Psoas muscle (tissue), 8 donors: ENCODE data around the gene A3GALT2. TPM values are rescaled to one million over a fixed set of nuclear protein-coding genes. Genes with fewer than 3 reads are reported as not detected.
A peak's percentile ranks its signal among the peaks of the same experiment; 100 is the strongest.

Source experiments
- ATAC-seq, 4 donors: fragments of 200-7000 bp; cut with Tn5 transposase; one replicate each; pipeline ENCODE4 v1.9.1; 2020; ENCODE audit warnings: moderate library complexity in 3 of 4, mild to moderate bottlenecking in 2 of 4
- DNase-seq, 2 donors: peaks; one replicate each; pipeline ENCODE4 v3.0.0-alpha.2; 2020
- H3K27ac ChIP-seq: fragments of 200-600 bp; one replicate; pipeline ENCODE4 v1.8.0; 2022
- H3K27me3 ChIP-seq, 3 donors: fragments of 200-600 bp in 1 of 3; one replicate each; pipeline versions ENCODE4 v1.6.1 to v1.8.0; 2013 to 2022; ENCODE audit warnings: low read length in 2 of 3, mild to moderate bottlenecking in 2 of 3, moderate library complexity in 1 of 3; ENCODE audit not compliant: insufficient read depth in 3 of 3
- H3K36me3 ChIP-seq, 2 donors: fragments of 200-600 bp in 1 of 2; one replicate each; pipeline versions ENCODE4 v1.6.1 to v1.8.0; 2013 to 2022; ENCODE audit warnings: low read depth in 1 of 2, mild to moderate bottlenecking in 1 of 2, moderate library complexity in 1 of 2; ENCODE audit not compliant: insufficient read depth in 1 of 2
- H3K4me1 ChIP-seq: fragments of 200-600 bp; one replicate; pipeline ENCODE4 v1.8.0; 2022
- H3K4me3 ChIP-seq: fragments of 200-600 bp; one replicate; pipeline ENCODE4 v1.8.0; 2022; ENCODE audit warnings: mild to moderate bottlenecking
- H3K9me3 ChIP-seq: fragments of 200-600 bp; one replicate; pipeline ENCODE4 v1.8.0; 2022
- WGBS, 3 donors: extraction: QIAGEN DNeasy Blood & Tissue Kit; methylation state at CpG; one replicate each; pipeline versions ENCODE4 v1.1.6 to v1.1.7; 2013; 5-methylcytosine and 5-hydroxymethylcytosine counted together
- intact Hi-C, 2 donors: fragments of 100-400 bp; cut with DNase I; formaldehyde crosslinking; loops; one replicate each; pipeline versions ENCODE4 v1.11.0 to v1.14.2; 2022
- polyA plus RNA-seq, 3 donors: library from polyadenylated mRNA; stranded (reverse); fragments of 200-250 nt; gene quantifications; one replicate each; pipeline ENCODE4 v1.2.3, GENCODE V29; 2013
- total RNA-seq, 4 donors: library from RNA; stranded (reverse); fragmentation: NEBNext Ultra II Directional in 2 of 4; extraction: Animal tissue kit (Norgen Biotek cat#: 25700) in 2 of 4; gene quantifications; one replicate each; pipeline versions ENCODE4 v1.2.1 to v1.2.4, GENCODE V29; 2021 to 2023
- TF ChIP-seq, protein P1 (sequence below): fragments of 200-600 bp; IDR thresholded peaks from one replicate; pipeline ENCODE4 v1.8.0; 2022; ENCODE audit warnings: antibody characterized with exemption
- donor health status: healthy with polysubstance abuse.
- donor health status: DM: no; HTN: no; CAD: no; lungs with moderate emphysema.
- donor health status: Bipolar disorder and iron deficiency.
- donor health status: healthy.
- donor health status: DM: yes; HTN: yes; CAD: no.
- donor health status: DM: no; HTN: no; CAD: no.
- donor health status: DM: no; HTN: no; CAD: no.
- donor health status: DM: yes; HTN: yes; CAD: no.

The A3GALT2 gene
- total and polyA plus RNA-seq, 7 donors: not detected

DNA sequence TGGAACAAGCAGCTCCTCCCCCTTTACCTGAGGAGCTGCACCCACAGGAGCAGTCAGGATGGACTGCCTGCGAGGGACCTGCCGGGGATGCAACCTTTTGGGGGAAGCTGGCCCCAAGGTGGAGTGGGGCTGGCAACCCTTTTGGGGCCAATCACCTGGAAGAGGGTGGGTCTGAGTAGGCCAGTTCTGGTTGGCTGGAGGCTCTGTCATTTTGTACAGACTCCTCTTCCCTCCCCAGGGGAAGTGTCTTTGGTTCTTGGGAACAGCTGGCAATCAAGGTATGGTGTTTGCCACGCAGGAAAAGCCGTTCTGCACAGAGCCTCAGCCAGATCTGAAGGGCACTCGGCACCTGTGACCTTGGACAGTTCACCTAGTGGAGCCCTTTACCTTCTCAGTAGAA lies 280 bp upstream of the A3GALT2 start:
- H3K36me3 ChIP-seq: peaks cover 22 to 43% of the 10 kb centered on the region in 2 donors
- H3K27ac ChIP-seq: peak overlapping the region; percentile 4
- TF ChIP-seq, protein P1, sequence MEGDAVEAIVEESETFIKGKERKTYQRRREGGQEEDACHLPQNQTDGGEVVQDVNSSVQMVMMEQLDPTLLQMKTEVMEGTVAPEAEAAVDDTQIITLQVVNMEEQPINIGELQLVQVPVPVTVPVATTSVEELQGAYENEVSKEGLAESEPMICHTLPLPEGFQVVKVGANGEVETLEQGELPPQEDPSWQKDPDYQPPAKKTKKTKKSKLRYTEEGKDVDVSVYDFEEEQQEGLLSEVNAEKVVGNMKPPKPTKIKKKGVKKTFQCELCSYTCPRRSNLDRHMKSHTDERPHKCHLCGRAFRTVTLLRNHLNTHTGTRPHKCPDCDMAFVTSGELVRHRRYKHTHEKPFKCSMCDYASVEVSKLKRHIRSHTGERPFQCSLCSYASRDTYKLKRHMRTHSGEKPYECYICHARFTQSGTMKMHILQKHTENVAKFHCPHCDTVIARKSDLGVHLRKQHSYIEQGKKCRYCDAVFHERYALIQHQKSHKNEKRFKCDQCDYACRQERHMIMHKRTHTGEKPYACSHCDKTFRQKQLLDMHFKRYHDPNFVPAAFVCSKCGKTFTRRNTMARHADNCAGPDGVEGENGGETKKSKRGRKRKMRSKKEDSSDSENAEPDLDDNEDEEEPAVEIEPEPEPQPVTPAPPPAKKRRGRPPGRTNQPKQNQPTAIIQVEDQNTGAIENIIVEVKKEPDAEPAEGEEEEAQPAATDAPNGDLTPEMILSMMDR: no peak
- WGBS, 3 donors: 52 to 68% (median 65%) methylated on average over 5 of the region's 5 CpGs
- intact Hi-C loops: no loop called here
- H3K4me3 ChIP-seq: no peak overlapping the region
- DNase-seq (no peak), ATAC-seq (peak; percentile 21 to 43 (median 28))
- peaks cover under 1% of the 10 kb centered on the region for H3K4me1 ChIP-seq
- no peaks in the 10 kb centered on the region for H3K9me3 ChIP-seq
- no peaks in the 10 kb centered on the region for H3K27me3 ChIP-seq

DNA sequence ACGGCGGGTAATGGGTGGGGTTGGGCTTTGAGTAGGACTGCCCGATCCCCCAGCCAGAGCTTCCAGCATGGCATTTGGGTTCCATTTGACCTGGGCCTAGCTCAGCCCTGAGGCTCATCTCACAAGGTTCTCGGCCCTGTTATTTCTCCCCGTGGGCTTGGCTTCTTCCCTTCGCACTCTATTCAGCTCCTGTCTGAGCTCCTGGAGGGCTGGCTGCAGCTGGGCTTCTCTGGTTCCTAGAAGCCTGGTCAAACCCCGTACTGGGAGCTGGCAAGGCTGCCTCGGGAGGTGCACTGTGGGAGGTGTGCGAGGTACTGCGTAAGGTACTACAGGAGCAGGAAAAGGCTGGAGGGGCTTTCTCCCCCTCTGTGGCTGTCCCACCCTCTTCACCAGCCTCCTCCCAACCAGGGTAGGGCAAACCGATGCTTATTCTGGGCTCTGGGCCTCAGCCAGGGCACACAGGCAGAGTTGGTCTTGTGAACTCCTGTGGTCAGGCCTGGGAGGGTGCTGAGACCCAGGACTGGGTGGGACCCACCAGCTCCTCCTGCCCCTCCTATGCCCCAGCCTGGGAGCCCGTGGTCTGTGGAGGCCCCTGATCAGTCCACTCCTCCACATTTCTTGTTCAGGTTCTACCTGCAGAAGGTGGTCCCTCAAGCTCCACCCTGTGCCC lies 814 bp downstream of the A3GALT2 start:
- no peaks in the 10 kb centered on the region for H3K27me3 ChIP-seq
- ATAC-seq: peak; percentile 17 to 41 (median 31)
- peaks cover 16 to 32% of the 10 kb centered on the region in 2 donors for H3K36me3 ChIP-seq
- no peak for DNase-seq
- TF ChIP-seq, protein P1: no peak
- no peaks in the 10 kb centered on the region for H3K9me3 ChIP-seq
- no peak overlapping the region for H3K4me3 ChIP-seq
- no peaks in the 10 kb centered on the region for H3K4me1 ChIP-seq
- intact Hi-C loops: no loop called here
- WGBS, 3 donors: 67 to 79% (median 68%) methylated on average over 11 to 12 of the region's 12 CpGs
- no peak overlapping the region for H3K27ac ChIP-seq

DNA sequence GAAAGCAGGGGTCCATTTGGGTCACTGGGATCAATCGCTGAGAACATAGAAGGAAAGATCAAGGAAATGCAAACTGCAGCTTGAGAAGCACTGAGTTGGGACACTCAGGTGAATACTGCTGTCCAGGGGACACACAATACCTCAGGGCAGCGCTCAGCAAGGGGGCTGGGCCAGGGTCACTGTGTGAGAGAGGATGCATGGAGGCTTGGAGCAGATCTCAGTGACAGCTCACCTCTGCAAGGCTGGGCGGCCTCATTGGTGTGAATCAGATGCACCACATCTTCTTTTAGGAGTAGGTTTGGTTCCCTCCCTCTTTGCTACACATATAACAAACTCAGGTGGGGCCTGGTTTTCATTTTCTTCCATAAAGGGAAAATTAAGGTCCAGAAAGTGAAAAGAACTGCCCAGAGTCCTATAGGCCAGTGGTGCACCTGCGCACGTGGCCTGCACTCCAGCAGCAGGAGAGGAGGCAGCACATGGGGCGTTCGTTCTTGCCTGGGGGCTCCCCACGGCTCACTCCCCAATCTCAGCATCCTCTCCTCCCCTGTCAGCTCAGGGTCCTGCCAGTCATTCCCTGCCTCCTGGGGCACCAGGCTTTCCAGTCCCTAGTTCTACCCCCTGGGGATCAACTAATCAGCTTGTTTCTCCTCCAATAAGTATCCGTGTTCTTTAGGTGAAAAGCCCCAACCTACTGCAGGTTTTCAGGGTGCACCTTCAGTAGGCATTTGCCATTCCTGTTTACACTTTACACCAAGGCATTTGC lies 1.5 kb downstream of the A3GALT2 start:
- ATAC-seq (peak in 3 of 4 donors; percentile 4 to 9 (median 5)), DNase-seq (no peak)
- 89% methylated on average over 8 to 9 of the region's 9 CpGs for WGBS, 3 donors
- no peaks in the 10 kb centered on the region for H3K9me3 ChIP-seq
- H3K4me1 ChIP-seq: no peaks in the 10 kb centered on the region
- no peak overlapping the region for H3K27ac ChIP-seq
- TF ChIP-seq, protein P1: no peak
- peaks cover 8 to 25% of the 10 kb centered on the region in 2 donors for H3K36me3 ChIP-seq
- H3K4me3 ChIP-seq: no peak overlapping the region
- no peaks in the 10 kb centered on the region for H3K27me3 ChIP-seq
- intact Hi-C loops: no loop called here

DNA sequence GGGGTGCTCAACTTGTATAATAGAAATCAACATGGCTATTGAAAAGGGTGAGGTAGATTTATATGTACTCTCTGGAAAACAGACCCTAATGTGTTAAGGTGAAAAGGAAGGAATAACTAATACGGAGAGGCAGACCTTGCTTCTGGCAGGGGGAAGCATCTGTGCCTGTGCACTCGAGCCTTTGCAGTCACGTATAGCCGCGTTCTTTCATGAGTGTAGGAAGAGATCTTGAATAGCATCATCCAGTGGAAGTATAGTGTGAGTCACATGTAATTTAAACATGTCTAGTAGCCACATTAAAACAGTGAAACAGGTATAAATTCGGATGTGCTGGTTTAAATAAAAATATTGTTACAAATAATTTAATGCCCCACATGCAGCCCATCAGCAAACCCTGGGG lies 3.0 kb downstream of the A3GALT2 start:
- Histone ChIP-seq H3K4me3 (no peak overlapping the region), H3K27ac (no peak overlapping the region), H3K27me3 (no peaks in the 10 kb centered on the region), H3K36me3 (peaks cover 0 to 11% of the 10 kb centered on the region in 2 donors), H3K4me1 (no peaks in the 10 kb centered on the region), H3K9me3 (no peaks in the 10 kb centered on the region)
- ATAC-seq: no peak
- no peak for DNase-seq
- intact Hi-C loops: no loop called here
- 59 to 69% (median 64%) methylated on average over 6 of the region's 6 CpGs for WGBS, 3 donors
- TF ChIP-seq, protein P1: no peak
